ENCODE results near the gene MLEC.
"Not testable (repeated sequence)": the region's sequence is repeated elsewhere in the genome, so short reads cannot be mapped to it uniquely, and the experiment has no call there.

MLEC gene

DNA sequence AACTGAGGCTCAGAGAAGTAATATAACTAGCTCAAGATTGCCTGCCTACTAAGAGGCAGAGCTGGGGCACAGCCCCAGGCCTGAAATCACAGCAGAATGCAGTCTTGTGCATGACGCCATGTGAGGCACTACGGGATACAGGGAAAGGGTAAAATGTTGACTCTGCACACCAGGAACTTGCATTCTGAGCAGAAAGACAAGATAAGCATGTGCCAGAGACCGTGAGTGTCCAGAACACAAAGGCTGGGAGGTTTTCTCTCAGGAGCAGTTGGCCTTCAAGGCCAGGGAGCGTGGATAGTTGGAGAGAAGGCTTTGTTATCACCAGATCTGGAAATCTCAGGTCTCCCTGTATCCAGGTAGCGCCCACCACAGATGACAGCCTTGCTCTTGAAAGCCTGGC, 23.2 kb upstream of the MLEC start:
- no peak for DNase-seq

- no peak for DNase-seq
These were observed 20.2 kb upstream of the MLEC start for GRCh38 chr12:120666571-120667390.

DNA sequence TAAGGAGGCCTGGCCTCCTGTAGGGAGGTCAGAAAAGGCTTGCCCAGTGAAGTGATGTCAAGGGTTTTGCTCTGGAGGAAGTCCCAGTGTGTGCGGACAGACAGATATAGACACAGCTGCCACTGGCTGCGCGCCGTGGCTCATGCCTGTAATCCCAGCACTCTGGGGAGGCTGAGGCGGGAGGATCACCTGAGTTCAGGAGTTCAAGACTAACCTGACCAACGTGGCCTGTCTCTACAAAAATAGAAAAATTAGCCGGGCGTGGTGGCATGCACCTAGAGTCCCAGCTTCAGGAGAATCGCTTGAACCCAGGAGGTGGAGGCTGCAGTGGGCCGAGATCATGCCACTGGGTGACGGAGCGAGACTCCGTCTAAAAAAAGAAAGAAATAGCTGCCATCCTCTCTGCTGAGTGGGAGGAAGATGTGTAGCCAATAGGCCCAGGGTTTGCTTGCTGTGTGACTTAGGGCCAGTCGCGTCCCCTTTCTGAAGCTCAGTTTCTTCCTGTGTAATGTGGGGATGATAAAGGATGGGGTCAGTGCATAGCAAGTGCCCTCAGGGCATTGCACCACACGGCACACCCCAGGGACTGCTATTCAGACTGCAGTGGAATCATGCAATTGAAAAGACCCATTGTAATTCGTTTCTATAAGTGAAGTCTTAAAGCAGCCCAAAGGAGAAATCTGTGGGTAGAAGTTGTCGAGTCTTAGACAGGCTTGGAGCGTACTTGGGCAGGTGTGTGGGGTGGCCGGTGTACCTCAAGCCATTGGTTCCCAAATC, 18.7 kb upstream of the MLEC start:
- no peak for DNase-seq

DNA sequence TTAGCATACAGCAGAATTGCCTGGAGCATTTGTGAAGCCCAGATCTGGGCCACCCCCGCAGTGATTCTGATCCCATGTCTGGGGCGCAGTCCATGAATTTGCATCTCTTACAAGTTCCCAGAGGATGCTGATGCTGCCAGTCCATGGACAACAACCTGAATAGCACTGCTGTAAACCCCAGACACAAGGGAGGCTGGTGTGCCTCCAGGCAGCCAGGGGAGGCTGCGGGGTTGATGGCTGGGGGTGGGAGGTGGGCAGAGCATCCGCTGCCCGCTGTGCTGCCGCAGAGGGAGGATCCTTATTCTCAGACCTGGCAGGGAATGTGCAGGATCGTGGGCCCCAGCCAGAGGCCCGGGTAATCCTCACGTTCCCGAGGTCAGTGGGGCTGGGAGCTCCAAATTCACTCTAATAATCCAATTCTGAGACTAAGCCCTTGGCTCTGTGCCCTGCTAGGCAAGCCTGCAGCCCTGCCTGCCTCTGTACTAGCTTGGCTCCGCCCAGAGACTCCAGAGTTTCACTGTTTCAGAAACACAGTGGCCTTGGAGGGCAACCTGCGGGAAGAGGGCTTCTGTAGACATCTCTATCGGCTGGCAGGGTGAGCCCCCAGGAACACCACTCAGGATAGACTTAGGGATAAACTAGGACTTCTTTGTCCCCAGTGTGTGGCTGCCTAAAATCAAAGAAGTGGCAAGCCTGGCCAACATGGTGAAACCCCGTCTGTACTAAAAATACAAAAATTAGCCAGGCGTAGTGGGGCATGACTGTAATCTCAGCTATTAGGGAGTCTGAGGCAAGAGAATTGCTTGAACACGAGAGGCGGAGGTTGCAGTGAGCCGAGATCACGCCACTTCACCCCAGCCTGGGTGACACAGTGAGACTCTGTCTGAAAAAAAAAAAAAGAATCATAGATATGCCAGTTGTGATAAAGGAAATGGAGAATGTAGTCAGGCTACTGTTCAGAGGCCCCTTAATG, 17.8 kb upstream of the MLEC start:
- no peak for DNase-seq

DNA sequence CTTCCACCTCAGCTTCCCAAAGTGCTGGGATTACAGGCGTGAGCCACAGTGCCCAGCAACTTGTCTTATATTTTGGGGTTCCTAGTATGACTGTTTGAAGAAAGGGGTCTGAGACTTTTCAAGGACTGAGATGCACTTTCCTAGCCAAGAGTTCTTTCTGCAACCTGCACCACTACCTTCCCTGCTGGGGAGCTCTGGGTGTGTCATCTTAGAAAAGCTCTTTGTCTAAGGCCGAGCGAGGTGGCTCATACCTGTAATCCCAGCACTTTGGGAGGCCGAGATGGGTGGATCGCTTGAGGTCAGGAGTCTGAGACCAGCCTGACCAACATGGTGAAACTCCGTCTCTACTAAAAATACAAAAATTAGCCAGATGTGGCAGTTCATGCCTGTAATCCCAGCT, 16.7 kb upstream of the MLEC start:
- not testable (repeated sequence) for DNase-seq

- no peak for DNase-seq
These were observed 16.3 kb upstream of the MLEC start for GRCh38 chr12:120670667-120671066.

- no peak for DNase-seq
These were observed 12.8 kb upstream of the MLEC start for GRCh38 chr12:120674097-120674636.

DNA sequence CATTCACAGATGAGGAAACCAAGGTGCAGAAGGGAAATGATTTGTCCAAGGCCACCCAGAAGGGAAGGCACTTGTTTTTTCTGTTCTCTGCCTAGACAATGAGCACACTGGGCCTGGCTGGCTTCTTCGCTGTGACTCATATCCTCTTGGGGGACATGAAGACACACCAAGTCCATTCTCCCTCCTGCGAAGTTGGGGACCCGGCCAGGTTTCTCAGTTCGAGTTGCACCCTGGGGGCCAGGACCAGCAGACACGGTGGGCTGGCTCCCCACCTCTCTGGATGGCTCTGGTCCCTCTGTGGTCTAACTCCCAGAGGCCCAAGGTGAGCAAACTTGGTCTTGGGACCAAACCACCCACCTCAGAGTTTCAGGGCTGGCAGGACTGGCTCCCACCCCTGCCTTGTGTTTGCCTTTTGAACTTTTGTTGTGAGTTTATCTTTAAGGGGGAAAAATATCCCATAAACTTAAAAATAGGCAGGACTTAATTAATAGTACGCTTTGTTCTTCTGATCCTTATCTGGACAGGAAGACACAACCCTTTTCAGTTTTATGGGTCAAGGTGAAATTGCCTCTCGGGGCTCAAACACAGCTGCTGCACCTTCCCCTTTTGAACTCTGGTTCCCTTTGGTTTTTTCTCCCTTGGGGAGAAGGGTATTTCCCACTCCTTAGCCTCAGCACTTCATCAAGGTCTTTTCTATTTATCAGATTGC, 9.0 kb upstream of the MLEC start:
- no peak for DNase-seq

DNA sequence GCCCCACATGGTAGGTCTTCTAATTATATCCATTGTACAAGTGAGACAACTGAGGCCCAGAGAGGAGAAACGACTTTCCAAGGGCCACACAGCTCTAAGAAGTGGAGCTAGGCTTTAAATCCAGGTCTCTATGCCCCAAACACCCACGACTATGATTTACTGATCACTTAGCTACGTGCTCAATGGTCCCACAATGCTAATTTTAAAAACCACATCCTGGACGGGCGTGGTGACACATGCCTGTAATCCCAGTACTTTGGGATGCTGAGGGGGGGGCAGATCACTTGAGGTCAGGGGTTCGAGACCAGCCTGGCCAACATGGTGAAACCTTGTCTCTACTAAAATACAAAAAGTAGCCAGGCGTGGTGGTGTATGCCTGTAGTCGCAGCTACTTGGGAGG, 8.4 kb upstream of the MLEC start:
- DNase-seq, result no peak

DNA sequence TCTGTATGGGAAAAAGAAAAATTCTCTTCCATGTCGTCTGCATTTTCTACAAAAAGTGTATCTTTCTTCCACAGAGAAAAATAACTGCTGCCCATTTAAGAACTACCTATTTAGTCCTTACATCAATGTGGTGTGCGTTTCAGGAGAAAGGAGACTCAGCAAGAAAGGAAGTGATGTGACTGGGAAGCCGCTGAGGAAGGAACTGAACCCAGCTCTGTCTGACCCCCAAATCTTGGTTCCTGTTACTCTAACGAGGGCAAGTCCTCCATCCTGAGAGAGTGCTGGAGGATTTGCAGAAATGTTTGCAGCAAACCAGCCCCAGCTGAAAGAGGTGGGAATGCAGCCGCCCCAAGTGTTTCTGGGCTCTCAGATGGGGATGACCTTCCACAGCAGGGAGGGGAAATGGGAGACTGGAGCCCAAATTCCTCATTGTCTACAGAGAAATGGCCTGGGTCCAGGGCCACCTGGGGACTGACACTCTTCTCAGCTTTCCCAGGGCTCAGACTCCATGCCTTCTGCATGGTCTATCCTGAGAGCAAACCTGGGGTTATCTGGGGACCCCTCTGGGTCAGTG, 6.7 kb upstream of the MLEC start:
- no peak for DNase-seq

DNA sequence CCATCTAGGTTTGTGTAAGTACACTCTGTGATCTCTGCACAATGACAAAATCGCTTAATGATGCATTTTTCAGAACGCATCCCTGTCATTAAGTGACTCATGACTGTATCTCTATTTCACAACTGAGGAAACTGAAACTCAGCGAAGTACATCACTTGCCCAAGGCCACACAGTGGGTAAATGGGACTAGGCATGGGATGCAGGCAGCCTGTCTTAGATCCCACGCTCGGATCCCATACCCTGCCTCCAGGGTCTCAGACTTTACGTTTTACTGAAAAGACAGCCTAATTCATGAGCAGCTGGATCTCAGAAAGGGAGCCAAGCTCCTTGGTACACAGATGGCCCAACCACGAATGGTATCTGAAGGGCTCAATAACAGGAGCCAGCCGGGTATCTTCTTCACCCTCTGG, 2.4 kb upstream of the MLEC start:
- DNase-seq, result peak; percentile 16

DNA sequence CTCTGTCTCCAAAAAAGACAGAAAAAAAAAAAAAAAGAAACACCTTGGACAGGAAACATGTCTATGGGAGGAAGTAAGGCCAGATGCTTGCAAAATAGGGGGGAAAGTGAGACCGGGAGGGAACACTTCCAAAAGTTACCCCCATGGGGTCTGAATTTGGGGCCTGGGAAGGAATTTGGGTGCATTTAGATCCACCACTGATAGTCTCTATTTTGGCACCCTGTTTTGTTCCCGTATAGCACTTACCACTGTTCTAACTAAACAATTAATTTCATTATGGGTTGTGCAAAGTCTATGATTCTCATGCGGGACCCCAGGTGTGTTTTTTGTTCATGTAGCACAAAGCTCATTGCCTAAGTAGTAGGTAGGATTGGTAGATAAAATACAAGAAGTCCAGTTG, 1.4 kb upstream of the MLEC start:
- DNase-seq, result no peak

DNA sequence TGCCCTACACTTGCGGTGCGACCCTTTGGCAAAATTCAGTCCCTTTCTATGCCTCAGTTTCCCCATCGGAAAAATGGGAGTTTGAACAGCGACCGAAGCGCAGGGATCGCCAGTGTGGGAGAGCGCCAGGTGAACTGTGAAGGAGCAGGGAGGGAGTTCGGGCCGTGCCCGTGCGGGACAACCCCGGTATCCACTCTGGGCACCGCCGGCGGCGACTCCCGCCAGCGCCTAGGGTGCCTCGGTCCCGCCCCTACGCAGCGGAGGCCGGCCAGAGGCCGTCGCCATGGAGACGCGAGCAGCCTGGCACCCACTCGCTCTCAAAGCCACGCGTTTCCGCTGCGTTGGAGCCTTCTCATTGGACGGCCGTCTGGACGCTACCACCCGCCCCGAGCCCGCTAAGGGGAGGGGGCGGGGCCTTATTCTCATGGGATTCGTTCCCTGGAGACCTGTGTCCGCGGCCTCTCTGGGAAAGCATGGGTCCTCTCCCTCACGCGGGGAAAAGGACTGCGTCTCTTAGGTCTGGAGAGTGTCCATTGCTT, 729 bp upstream of the MLEC start:
- peak; percentile 97 for DNase-seq

- no peak for DNase-seq
These were observed 785 bp downstream of the MLEC start for GRCh38 chr12:120687578-120688289.

GRCh38 chr12:120688527-120689071, 1.6 kb downstream of the MLEC start:
- DNase-seq, result no peak

DNA sequence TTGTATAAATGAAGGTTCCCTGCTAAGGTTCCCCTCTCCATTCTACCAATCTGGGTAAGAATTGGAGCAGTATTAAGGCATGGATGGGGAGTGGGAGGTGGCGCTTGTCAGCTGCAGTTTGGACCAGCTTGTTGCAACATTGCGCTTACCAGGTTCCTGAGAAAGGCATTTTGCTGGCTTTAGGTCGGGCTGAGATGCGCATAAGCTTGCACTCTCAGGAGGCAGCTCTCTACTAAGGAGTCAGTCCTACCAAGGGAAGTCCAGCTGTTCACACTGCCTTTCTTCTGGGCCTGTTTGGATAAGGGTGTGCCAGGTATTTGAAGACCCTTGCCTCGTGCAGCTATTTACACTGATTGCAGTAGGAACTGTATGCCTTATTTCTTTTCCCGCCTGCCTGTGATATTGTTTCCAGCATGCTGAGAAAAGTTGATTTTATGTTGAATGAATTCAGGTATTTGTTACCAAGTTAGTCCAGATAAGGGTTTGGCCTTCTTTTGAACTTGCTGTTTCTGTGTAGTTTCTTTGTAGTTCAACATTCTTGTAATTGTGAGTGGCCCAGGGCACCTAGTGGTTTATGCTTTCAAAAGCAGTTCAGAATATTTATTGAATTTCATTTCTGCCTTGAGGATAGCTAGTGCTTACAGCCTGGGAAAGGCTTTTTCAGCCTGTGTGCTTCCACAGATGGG, 2.6 kb downstream of the MLEC start:
- no peak for DNase-seq

DNA sequence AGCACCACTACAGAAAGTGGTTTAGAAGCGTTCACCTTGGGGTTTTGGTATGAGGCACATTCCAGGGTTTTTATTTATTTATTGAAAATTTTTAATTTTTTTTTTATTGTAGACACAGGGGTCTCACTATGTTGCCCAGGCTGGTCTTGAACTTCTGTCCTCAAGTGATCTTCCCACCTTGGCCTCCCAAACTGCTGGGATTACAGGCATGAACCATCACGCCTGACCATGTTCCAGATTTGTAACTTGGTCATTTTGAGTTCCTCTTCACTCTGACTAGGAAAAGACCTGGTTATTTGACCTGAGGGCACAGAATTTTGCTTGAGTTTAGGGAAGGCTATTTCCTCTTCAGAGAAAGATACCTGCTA, 3.1 kb downstream of the MLEC start:
- DNase-seq, result no peak

- DNase-seq, result no peak
These were observed 4.0 kb downstream of the MLEC start for GRCh38 chr12:120690978-120691377.

GRCh38 chr12:120692524-120693033, 5.6 kb downstream of the MLEC start:
- DNase-seq, result no peak

- no peak for DNase-seq
These were observed 6.9 kb downstream of the MLEC start for GRCh38 chr12:120693848-120694247.
